Measurements from ENCODE around the gene SLC4A2. TPM values are rescaled to one million over a fixed set of nuclear protein-coding genes. Genes with fewer than 3 reads are reported as not detected.

SLC4A2 gene
- total and polyA plus RNA-seq, 7 donors, result 12.3 to 124 (median 84.6) TPM

DNA sequence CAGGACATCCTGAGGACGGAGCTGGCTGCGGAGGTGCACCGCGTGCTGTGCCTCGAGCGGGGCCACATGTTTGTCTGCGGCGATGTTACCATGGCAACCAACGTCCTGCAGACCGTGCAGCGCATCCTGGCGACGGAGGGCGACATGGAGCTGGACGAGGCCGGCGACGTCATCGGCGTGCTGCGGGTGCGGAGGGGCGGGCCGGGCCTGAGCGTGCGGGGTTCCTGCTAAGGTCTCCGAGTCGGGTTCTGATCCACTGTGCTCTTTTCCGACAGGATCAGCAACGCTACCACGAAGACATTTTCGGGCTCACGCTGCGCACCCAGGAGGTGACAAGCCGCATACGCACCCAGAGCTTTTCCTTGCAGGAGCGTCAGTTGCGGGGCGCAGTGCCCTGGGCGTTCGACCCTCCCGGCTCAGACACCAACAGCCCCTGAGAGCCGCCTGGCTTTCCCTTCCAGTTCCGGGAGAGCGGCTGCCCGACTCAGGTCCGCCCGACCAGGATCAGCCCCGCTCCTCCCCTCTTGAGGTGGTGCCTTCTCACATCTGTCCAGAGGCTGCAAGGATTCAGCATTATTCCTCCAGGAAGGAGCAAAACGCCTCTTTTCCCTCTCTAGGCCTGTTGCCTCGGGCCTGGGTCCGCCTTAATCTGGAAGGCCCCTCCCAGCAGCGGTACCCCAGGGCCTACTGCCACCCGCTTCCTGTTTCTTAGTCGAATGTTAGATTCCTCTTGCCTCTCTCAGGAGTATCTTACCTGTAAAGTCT, 45.5 kb upstream of the SLC4A2 start:
- H3K27ac ChIP-seq, result no peak overlapping the region
- H3K27me3 ChIP-seq, result peaks cover 26 to 93% (median 76%) of the 10 kb centered on the region in 3 donors
- WGBS, 2 donors, result 24 to 50% methylated on average over 55 of the region's 55 CpGs
- H3K36me3 ChIP-seq, result no peaks in the 10 kb centered on the region
- intact Hi-C loops (cut with DNase I), result no loop called here
- TF ChIP-seq CTCF (IDR thresholded peaks at IDR 0.05) (no peak), POLR2A (IDR thresholded peaks at IDR 0.05) (no peak), POLR2AphosphoS5 (IDR thresholded peaks at IDR 0.05) (no peak), EP300 (IDR thresholded peaks at IDR 0.05) (no peak)
- peaks cover 0 to 33% (median 28%) of the 10 kb centered on the region in 4 donors for H3K4me1 ChIP-seq
- DNase-seq, result peak; percentile 84
- H3K4me3 ChIP-seq, result peak overlapping the region in 3 of 4 donors; percentile 0 to 40 (median 40)
- H3K9me3 ChIP-seq, result no peaks in the 10 kb centered on the region

DNA sequence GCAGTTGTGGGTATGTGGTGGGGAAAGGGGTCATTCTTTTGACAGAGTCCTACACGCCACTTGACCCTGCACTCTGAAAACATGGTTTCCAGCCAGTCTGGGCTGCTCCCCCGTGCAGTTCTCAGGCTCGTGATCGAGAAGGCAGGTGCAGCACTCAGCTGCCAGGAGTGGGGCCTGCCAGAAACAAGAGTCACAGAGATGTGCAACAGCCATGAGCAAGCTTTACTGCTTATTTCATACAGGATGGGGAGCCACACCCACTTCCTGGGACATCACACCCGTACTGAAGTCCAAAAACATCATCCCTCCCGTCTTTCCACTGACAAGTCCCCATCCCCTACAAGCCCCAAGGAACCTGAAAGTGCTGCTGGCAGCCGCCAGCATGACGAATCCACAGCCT, 44.4 kb upstream of the SLC4A2 start:
- H3K27me3 ChIP-seq, result peaks cover 26 to 93% (median 65%) of the 10 kb centered on the region in 3 donors
- intact Hi-C loops (cut with DNase I), result no loop called here
- no peaks in the 10 kb centered on the region for H3K9me3 ChIP-seq
- TF ChIP-seq EP300 (IDR thresholded peaks at IDR 0.05), result no peak
- no peak for TF ChIP-seq CTCF (IDR thresholded peaks at IDR 0.05)
- no peak for TF ChIP-seq POLR2A (IDR thresholded peaks at IDR 0.05)
- no peak for TF ChIP-seq POLR2AphosphoS5 (IDR thresholded peaks at IDR 0.05)
- WGBS, 2 donors, result 38 to 66% methylated on average over 8 of the region's 8 CpGs
- no peak for DNase-seq
- peaks cover 0 to 35% (median 32%) of the 10 kb centered on the region in 4 donors for H3K4me1 ChIP-seq
- H3K36me3 ChIP-seq, result no peaks in the 10 kb centered on the region
- H3K27ac ChIP-seq, result no peak overlapping the region
- H3K4me3 ChIP-seq, result no peak overlapping the region

DNA sequence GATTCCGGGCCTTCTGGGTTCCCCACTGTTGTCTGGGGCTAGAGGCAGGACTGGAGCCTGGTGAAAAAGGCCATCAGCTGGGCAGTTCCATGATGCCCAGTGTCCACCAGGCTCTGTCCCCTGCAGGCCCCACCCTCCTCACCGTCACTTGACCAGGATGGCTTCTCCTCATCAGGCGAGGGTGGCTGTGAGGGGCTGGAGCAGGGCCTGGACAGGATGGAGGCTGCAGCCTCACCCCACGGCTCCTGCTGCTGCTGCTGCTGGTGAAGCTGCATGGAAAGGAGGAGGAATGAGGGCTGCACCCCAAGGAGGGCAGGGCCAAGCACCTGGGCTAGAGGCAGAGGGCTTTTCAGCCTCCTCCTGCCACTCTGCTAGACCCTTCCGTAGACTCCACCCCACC, 43.4 kb upstream of the SLC4A2 start:
- 92% methylated on average over 5 of the region's 5 CpGs for whole genome bisulfite sequencing, 2 donors
- intact Hi-C loops (cut with DNase I), result no loop called here

DNA sequence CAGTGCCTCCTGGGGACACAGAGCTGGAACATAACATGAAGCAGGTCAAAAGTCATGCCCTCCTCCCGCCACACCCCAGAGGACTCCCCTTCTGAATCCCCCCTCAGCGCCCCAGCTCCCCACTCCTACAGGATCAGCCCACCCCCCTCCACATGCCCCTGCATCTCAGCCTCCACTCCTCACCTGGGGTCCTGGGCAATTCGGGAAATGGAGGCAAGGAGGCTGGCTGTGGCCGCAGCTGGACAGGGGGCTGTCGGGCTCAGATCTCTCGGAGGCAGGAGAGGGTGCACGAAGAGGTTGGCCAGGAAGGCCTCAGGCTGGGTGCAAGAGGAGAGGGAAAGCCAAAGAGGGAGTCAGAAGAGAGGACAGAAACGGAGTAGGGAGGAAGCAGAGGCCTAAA, 42.9 kb upstream of the SLC4A2 start:
- Histone ChIP-seq H3K27ac (no peak overlapping the region), H3K4me1 (peaks cover 0 to 35% (median 32%) of the 10 kb centered on the region in 4 donors), H3K9me3 (no peaks in the 10 kb centered on the region), H3K4me3 (no peak overlapping the region), H3K36me3 (no peaks in the 10 kb centered on the region), H3K27me3 (peaks cover 26 to 93% (median 58%) of the 10 kb centered on the region in 3 donors)
- 92% methylated on average over 8 of the region's 8 CpGs for WGBS, 2 donors
- TF ChIP-seq CTCF (IDR thresholded peaks at IDR 0.05) (no peak), POLR2AphosphoS5 (IDR thresholded peaks at IDR 0.05) (no peak), POLR2A (IDR thresholded peaks at IDR 0.05) (no peak), EP300 (IDR thresholded peaks at IDR 0.05) (no peak)
- intact Hi-C loops (cut with DNase I), result no loop called here
- DNase-seq, result no peak

More for the DNA sequence above, 43.4 kb upstream of the SLC4A2 start:
- Histone ChIP-seq H3K9me3 (no peaks in the 10 kb centered on the region), H3K27me3 (peaks cover 26 to 92% (median 58%) of the 10 kb centered on the region in 3 donors), H3K4me1 (peaks cover 0 to 35% (median 32%) of the 10 kb centered on the region in 4 donors), H3K4me3 (no peak overlapping the region), H3K36me3 (no peaks in the 10 kb centered on the region), H3K27ac (no peak overlapping the region)
- no peak for TF ChIP-seq EP300 (IDR thresholded peaks at IDR 0.05)
- no peak for TF ChIP-seq POLR2A (IDR thresholded peaks at IDR 0.05)
- TF ChIP-seq POLR2AphosphoS5 (IDR thresholded peaks at IDR 0.05), result no peak
- DNase-seq, result no peak

DNA sequence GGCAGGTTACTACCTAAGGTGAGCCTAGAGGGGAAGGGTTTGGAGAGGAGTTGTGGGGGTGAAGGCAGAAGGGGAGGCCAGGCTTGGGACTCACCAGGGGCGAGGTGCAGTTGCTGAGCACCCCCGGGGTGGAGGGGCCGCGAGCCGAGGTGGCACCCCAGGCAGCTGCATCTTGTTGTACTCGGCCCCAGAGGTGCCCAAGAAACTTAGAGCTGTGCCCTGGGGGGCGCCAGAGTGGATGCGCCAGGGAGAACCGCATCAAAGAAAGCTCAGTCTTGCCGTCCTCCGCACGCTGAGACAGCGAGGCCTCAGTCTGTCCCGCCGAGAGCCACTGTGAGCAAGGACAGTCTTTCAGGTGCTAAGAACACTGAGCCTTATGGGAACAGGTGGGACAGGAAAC, 42.4 kb upstream of the SLC4A2 start:
- no peaks in the 10 kb centered on the region for H3K36me3 ChIP-seq
- H3K27ac ChIP-seq, result no peak overlapping the region
- peaks cover 0 to 35% (median 32%) of the 10 kb centered on the region in 4 donors for H3K4me1 ChIP-seq
- H3K4me3 ChIP-seq, result no peak overlapping the region
- intact Hi-C loops (cut with DNase I), result no loop called here
- no peaks in the 10 kb centered on the region for H3K9me3 ChIP-seq
- peaks cover 26 to 90% (median 56%) of the 10 kb centered on the region in 3 donors for H3K27me3 ChIP-seq
- no peak for TF ChIP-seq POLR2A (IDR thresholded peaks at IDR 0.05)
- no peak for TF ChIP-seq EP300 (IDR thresholded peaks at IDR 0.05)
- TF ChIP-seq POLR2AphosphoS5 (IDR thresholded peaks at IDR 0.05), result no peak
- no peak for TF ChIP-seq CTCF (IDR thresholded peaks at IDR 0.05)
- DNase-seq, result no peak
- WGBS, 2 donors, result 90 to 94% methylated on average over 15 of the region's 15 CpGs
